Measurements from ENCODE around the gene ZMYND8.
A peak's percentile ranks its signal among the peaks of the same experiment; 100 is the strongest.
"Not testable (repeated sequence)": the region's sequence is repeated elsewhere in the genome, so short reads cannot be mapped to it uniquely, and the experiment has no call there.

Gene ZMYND8

GRCh38 chr20:47265984-47266383 lies 90.5 kb downstream of the ZMYND8 start:
- DNase-seq (ENCODE audit: low read depth) = no peak
- no peak for TF ChIP-seq CTCF (conservative IDR thresholded peaks at IDR 0.05; ENCODE audit: control insufficient read depth, insufficient read depth, low read depth, low read length)
- no peak overlapping the region for H3K4me3 ChIP-seq (ENCODE audit: control insufficient read depth, low read depth, low read length)

GRCh38 chr20:47265214-47265613 lies 91.3 kb downstream of the ZMYND8 start:
- H3K4me3 ChIP-seq (ENCODE audit: control insufficient read depth, low read depth, low read length) = no peak overlapping the region
- DNase-seq (ENCODE audit: low read depth) = no peak
- no peak for TF ChIP-seq CTCF (conservative IDR thresholded peaks at IDR 0.05; ENCODE audit: control insufficient read depth, insufficient read depth, low read depth, low read length)

GRCh38 chr20:47264137-47264769 lies 92.2 kb downstream of the ZMYND8 start:
- not testable (repeated sequence) for DNase-seq (ENCODE audit: low read depth); H3K4me3 ChIP-seq (ENCODE audit: control insufficient read depth, low read depth, low read length)

GRCh38 chr20:47263465-47264084 lies 92.9 kb downstream of the ZMYND8 start:
- TF ChIP-seq CTCF (conservative IDR thresholded peaks at IDR 0.05; ENCODE audit: control insufficient read depth, insufficient read depth, low read depth, low read length) = no peak
- no peak for DNase-seq (ENCODE audit: low read depth)

GRCh38 chr20:47263080-47263464 lies 93.4 kb downstream of the ZMYND8 start:
- DNase-seq (ENCODE audit: low read depth) = no peak
- TF ChIP-seq CTCF (conservative IDR thresholded peaks at IDR 0.05; ENCODE audit: control insufficient read depth, insufficient read depth, low read depth, low read length) = no peak
- no peak overlapping the region for H3K4me3 ChIP-seq (ENCODE audit: control insufficient read depth, low read depth, low read length)

More at GRCh38 chr20:47263465-47264084, 92.9 kb downstream of the ZMYND8 start:
- no peak overlapping the region for H3K4me3 ChIP-seq (ENCODE audit: control insufficient read depth, low read depth, low read length)

- H3K4me3 ChIP-seq (ENCODE audit: control insufficient read depth, low read depth, low read length) = no peak overlapping the region
- DNase-seq (ENCODE audit: low read depth) = peak; percentile 30
- no peak for TF ChIP-seq CTCF (conservative IDR thresholded peaks at IDR 0.05; ENCODE audit: control insufficient read depth, insufficient read depth, low read depth, low read length)
These were observed 94.0 kb downstream of the ZMYND8 start for GRCh38 chr20:47262365-47263013.

- no peak for DNase-seq (ENCODE audit: low read depth)
- TF ChIP-seq CTCF (conservative IDR thresholded peaks at IDR 0.05; ENCODE audit: control insufficient read depth, insufficient read depth, low read depth, low read length) = no peak
- H3K4me3 ChIP-seq (ENCODE audit: control insufficient read depth, low read depth, low read length) = no peak overlapping the region
These were observed 94.5 kb downstream of the ZMYND8 start for GRCh38 chr20:47262008-47262364.

- not testable (repeated sequence) for DNase-seq (ENCODE audit: low read depth); H3K4me3 ChIP-seq (ENCODE audit: control insufficient read depth, low read depth, low read length)
These were observed 95.2 kb downstream of the ZMYND8 start for GRCh38 chr20:47261161-47261774.

GRCh38 chr20:47260540-47261126 lies 95.9 kb downstream of the ZMYND8 start:
- not testable (repeated sequence) for H3K4me3 ChIP-seq (ENCODE audit: control insufficient read depth, low read depth, low read length); DNase-seq (ENCODE audit: low read depth)
